Adipose tissue (tissue), 3 donors: ENCODE data around the gene DLG2. TPM values are rescaled to one million over a fixed set of nuclear protein-coding genes. Genes with fewer than 3 reads are reported as not detected.

ENCODE experiments used
- H3K27ac ChIP-seq: one replicate; pipeline ENCODE4 v1.5.1; 2013; ENCODE audit warnings: low read depth, low read length
- WGBS, 3 donors: extraction: QIAGEN DNeasy Blood & Tissue Kit; methylation state at CpG; one replicate each; pipeline ENCODE4 v1.1.7; 2013; 5-methylcytosine and 5-hydroxymethylcytosine counted together
- polyA plus RNA-seq, 3 donors: library from polyadenylated mRNA; stranded (reverse); fragments of 200-250 nt; gene quantifications; one replicate each; pipeline ENCODE4 v1.2.3, GENCODE V29; 2013
- donor health status: healthy with polysubstance abuse.
- donor health status: Bipolar disorder and iron deficiency.
- donor health status: healthy.

The DLG2 gene
- polyA plus RNA-seq, 3 donors, result 0.51 to 1.7 (median 0.91) TPM

- WGBS, 3 donors, result 54 to 76% (median 75%) methylated on average over 2 of the region's 2 CpGs
- no peak overlapping the region for H3K27ac ChIP-seq
Observed at GRCh38 chr11:84496122-84496521, 1131.0 kb downstream of the DLG2 start.

GRCh38 chr11:84480131-84480530 is 1147.0 kb downstream of the DLG2 start:
- no peak overlapping the region for H3K27ac ChIP-seq
- WGBS, 3 donors, result 64 to 74% (median 71%) methylated on average over 4 of the region's 4 CpGs

- H3K27ac ChIP-seq, result no peak overlapping the region
Observed at GRCh38 chr11:84476581-84476980, 1150.6 kb downstream of the DLG2 start.

GRCh38 chr11:84471501-84471900 is 1155.6 kb downstream of the DLG2 start:
- H3K27ac ChIP-seq, result no peak overlapping the region
- 21 to 55% (median 34%) methylated on average over 1 of the region's 1 CpG for WGBS, 3 donors

- H3K27ac ChIP-seq, result no peak overlapping the region
Observed at GRCh38 chr11:84468235-84468634, 1158.9 kb downstream of the DLG2 start.

GRCh38 chr11:84465040-84465439 is 1162.1 kb downstream of the DLG2 start:
- no peak overlapping the region for H3K27ac ChIP-seq
- WGBS, 3 donors, result 63 to 66% (median 66%) methylated on average over 4 of the region's 4 CpGs

GRCh38 chr11:84455691-84456090 is 1171.5 kb downstream of the DLG2 start:
- 59 to 68% (median 63%) methylated on average over 3 of the region's 3 CpGs for WGBS, 3 donors
- H3K27ac ChIP-seq, result no peak overlapping the region

- H3K27ac ChIP-seq, result no peak overlapping the region
Observed at GRCh38 chr11:84452211-84452610, 1174.9 kb downstream of the DLG2 start.

GRCh38 chr11:84438565-84438964 is 1188.6 kb downstream of the DLG2 start:
- no peak overlapping the region for H3K27ac ChIP-seq

- no peak overlapping the region for H3K27ac ChIP-seq
- WGBS, 3 donors, result 1 to 10% (median 7%) methylated on average over 21 of the region's 21 CpGs
Observed at GRCh38 chr11:84437071-84437980, 1189.8 kb downstream of the DLG2 start.

- 67 to 75% (median 69%) methylated on average over 2 of the region's 2 CpGs for WGBS, 3 donors
- H3K27ac ChIP-seq, result no peak overlapping the region
Observed at GRCh38 chr11:84430661-84431060, 1196.5 kb downstream of the DLG2 start.

- no peak overlapping the region for H3K27ac ChIP-seq
Observed at GRCh38 chr11:84425673-84426072, 1201.5 kb downstream of the DLG2 start.

- WGBS, 3 donors, result 53 to 67% (median 62%) methylated on average over 4 of the region's 4 CpGs
- H3K27ac ChIP-seq, result no peak overlapping the region
Observed at GRCh38 chr11:84420271-84420670, 1206.9 kb downstream of the DLG2 start.

- H3K27ac ChIP-seq, result no peak overlapping the region
- WGBS, 3 donors, result 47 to 85% (median 82%) methylated on average over 3 of the region's 3 CpGs
Observed at GRCh38 chr11:84419616-84420015, 1207.5 kb downstream of the DLG2 start.

- 21 to 29% (median 27%) methylated on average over 1 of the region's 1 CpG for WGBS, 3 donors
- H3K27ac ChIP-seq, result no peak overlapping the region
Observed at GRCh38 chr11:84414920-84415319, 1212.2 kb downstream of the DLG2 start.

GRCh38 chr11:84413549-84413948 is 1213.6 kb downstream of the DLG2 start:
- H3K27ac ChIP-seq, result no peak overlapping the region

GRCh38 chr11:84412862-84413261 is 1214.3 kb downstream of the DLG2 start:
- H3K27ac ChIP-seq, result no peak overlapping the region

- H3K27ac ChIP-seq, result no peak overlapping the region
- 73 to 91% (median 91%) methylated on average over 3 of the region's 3 CpGs for WGBS, 3 donors
Observed at GRCh38 chr11:84408946-84409411, 1218.2 kb downstream of the DLG2 start.

GRCh38 chr11:84407091-84407490 is 1220.1 kb downstream of the DLG2 start:
- 81 to 87% (median 82%) methylated on average over 4 of the region's 4 CpGs for WGBS, 3 donors
- no peak overlapping the region for H3K27ac ChIP-seq

- no peak overlapping the region for H3K27ac ChIP-seq
- 34 to 65% (median 65%) methylated on average over 3 of the region's 3 CpGs for WGBS, 3 donors
Observed at GRCh38 chr11:84398017-84398626, 1229.0 kb downstream of the DLG2 start.
